Neural progenitor cell (in vitro differentiated cells): ENCODE results near the gene MTX3.

Experiments
- EZH2 ChIP-seq: fragments of 200-600 bp; sonication (generic); IDR thresholded peaks from 2 replicates; pipeline ENCODE4 v1.6.1; 2017; ENCODE audit warnings: antibody characterized with exemption, mild to moderate bottlenecking, moderate library complexity
- EZH2phosphoT487 ChIP-seq: fragments of 200-600 bp; sonication (generic); IDR thresholded peaks from 2 replicates; pipeline ENCODE4 v1.6.1; 2017; ENCODE audit warnings: antibody characterized with exemption
- TF ChIP-seq, protein P1 (sequence below): fragments of 200-600 bp; sonication (generic); IDR thresholded peaks from 2 replicates; pipeline ENCODE4 v1.5.1; 2017; ENCODE audit warnings: antibody characterized with exemption, mild to moderate bottlenecking

DNA sequence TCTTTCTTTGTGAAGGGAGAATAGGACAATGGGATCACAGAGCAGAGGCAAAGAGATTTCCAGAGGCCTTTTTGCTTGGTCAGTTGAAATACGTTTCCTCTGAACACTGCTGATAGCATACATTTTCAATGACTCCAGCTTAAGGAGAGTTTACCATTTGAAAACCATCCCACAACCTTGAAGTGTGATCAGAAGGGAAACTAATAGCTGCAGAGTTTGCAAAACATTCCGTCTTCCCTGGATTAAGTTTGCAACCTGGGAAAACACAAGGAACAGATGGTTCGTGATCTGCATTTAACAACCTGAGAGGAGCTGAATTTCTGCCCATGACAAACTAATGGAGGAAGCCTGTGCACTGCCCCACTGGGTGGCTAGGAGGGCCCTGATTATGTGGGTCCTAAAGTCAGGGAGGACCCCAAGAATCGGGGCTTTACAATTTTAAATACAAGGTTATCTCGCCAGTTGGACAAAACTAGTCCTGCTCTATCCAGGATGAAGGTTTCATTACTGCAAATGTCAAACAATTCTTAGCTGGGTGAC is 35.6 kb downstream of the MTX3 start:
- TF ChIP-seq, protein P1, sequence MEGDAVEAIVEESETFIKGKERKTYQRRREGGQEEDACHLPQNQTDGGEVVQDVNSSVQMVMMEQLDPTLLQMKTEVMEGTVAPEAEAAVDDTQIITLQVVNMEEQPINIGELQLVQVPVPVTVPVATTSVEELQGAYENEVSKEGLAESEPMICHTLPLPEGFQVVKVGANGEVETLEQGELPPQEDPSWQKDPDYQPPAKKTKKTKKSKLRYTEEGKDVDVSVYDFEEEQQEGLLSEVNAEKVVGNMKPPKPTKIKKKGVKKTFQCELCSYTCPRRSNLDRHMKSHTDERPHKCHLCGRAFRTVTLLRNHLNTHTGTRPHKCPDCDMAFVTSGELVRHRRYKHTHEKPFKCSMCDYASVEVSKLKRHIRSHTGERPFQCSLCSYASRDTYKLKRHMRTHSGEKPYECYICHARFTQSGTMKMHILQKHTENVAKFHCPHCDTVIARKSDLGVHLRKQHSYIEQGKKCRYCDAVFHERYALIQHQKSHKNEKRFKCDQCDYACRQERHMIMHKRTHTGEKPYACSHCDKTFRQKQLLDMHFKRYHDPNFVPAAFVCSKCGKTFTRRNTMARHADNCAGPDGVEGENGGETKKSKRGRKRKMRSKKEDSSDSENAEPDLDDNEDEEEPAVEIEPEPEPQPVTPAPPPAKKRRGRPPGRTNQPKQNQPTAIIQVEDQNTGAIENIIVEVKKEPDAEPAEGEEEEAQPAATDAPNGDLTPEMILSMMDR: no peak
- TF ChIP-seq EZH2 (no peak), EZH2phosphoT487 (no peak)
